HK-2 (cell line): ENCODE results near the gene CSRP2.

Experiments used
- DNase-seq: peaks from one replicate; pipeline ENCODE4 v3.0.0-alpha.2; 2018; ENCODE audit not compliant: unreplicated experiment

CSRP2 gene

DNA sequence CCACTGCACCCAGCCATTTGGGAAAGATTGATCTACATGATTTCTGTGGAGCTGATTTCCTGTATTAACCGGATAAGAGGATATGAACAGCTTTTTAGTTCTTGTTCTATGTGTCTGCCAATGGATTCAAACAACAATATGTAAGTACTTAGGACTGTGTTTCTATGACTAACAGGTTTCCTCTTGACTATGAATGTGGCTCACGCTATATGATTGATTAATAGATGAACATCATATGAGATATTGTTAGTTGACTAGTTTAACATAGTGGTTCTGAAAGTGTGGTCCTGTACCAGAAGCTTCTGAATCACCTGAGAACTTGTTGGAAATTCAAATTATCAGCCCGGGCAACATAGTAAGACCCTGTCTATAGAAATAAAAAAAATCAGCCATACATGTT, 12.8 kb upstream of the CSRP2 start:
- DNase-seq: no peak

DNA sequence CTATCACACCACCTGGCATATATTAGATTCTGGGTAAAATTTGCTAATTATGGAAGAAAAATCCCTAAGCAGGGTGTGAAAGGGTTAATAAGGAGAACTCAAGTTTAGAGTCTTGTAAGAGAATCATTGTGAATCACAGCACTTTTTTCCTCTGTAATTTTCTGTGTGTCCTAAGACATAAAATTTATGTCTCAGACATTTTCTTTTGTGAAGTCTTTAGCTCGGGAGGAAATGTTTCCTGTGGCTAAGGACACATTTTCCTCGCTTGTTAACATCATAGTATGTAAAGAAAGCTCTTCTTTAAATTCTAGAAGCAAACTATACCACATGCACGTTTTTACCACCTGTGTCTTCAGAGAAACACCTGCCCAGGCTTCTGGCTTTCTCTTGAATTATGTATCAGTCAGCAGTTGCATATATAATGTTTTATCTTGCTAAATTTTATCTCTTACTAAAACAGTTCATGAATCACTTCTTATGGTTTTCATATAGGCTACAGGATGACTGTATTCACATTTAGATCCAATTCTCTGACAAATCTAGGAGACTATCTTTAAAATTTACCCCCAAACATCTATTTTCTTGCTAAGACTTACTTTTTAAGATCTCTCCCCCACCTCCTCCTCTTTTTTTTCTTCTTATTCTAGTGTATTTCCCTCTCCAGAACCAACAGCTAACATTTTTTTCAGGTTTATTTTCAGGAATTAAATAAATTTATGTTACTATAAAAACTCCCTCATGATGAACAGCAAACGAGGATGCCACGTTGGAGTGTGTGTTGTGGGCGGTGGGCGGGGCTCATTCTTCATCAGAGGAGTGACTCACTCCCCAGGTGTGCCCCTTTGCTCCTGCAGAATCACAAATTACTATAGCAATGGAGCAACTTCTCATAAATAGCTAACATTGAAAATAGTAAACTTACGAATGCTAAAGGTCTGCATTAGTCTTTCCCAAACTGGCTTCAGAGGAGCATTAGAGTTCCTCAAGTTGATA, 11.6 kb upstream of the CSRP2 start:
- no peak for DNase-seq

DNA sequence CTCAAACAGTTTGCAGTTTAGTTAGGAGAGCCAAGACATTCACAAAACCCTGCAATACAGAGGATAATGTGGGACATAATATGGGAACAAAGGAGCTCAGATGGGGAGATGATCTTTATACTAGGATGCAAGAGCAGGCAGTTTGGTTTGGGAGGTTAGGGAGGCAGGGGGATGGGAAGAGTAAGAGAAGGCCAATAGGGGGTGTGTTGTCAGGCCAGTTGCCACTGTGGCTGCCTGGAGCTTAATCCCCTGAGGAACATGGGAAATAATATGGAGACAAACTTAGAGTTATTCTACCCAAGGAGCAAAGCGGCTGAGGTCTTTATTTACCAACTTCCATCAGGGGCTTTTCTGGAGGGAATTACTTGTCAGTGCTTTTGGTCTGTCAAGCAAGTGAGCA, 10.0 kb upstream of the CSRP2 start:
- DNase-seq: no peak

DNA sequence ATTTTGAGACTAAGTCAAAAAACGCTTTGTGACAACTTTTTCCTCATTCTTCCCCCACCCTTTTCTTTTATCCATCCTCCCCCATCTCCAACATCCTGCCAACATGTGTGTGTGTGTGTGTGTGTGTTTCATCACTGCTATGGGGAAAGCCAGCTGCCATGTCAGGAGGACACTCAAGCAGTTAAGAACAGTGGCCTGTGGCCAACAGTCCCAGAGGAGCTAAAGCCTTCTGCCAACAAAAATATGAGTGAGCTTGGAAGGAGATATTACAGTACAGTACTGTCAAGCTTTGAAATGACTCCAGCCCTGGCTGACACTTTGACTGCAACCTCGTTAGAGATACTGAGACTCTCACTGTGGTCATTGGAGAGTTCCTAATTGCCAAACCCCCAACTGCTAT, 5.0 kb upstream of the CSRP2 start:
- no peak for DNase-seq

DNA sequence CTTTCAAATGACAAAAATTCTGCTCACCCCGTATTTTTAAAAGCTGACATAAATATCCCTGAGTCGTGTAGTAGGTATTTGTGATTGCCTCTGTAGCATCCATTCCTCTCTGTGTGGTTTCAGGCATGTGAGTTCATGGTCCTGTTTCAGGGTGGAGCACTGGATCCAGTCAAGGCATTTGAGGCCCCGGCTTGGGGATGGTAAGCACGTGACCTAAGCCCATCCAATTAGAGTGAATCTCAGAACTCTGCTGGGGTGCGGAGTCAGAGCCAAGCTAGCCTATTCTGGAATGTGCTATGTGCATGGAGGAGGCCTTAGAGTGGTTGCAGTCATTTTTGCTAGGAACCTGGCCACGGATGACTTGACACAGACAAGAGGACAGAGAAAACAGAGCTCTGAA, 4.3 kb upstream of the CSRP2 start:
- peak; percentile 66 for DNase-seq

DNA sequence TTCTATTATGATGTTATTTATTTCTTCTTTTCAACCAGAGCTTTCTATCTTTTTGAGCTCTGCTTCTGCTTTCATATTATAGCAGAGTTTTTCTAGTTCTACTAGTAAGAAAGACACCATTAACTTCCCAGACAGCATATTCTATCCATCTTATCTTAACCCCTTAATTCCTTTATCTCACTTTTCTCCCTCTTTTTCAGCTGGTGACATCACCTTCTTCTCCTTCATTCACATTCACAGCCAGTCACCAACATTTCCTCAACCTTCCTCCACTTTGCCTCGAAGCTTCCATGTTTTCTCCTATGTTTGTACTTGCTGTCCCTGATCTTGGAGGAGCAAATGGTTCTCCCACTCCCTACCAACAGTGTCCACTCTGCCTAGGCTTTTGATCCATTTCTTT, 3.5 kb upstream of the CSRP2 start:
- DNase-seq: no peak

DNA sequence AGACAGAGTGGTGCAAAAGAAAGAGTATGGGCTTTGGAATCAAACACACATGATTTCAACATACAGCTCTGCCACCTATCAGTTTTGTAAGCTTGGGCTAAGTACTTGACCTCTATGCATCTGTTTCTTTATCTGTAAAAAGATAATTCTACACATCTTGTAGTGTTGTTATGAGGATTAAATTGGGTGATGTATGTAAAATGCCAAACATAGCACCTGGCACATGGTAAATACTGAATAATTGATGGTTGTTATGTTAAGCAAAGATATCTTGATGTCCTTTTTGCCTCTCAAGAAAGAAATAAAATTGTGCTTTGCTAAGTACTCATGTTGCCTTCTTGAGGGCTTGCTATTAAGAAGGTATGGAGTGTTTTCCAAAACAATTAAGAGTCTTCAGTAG, 2.3 kb upstream of the CSRP2 start:
- DNase-seq: no peak

DNA sequence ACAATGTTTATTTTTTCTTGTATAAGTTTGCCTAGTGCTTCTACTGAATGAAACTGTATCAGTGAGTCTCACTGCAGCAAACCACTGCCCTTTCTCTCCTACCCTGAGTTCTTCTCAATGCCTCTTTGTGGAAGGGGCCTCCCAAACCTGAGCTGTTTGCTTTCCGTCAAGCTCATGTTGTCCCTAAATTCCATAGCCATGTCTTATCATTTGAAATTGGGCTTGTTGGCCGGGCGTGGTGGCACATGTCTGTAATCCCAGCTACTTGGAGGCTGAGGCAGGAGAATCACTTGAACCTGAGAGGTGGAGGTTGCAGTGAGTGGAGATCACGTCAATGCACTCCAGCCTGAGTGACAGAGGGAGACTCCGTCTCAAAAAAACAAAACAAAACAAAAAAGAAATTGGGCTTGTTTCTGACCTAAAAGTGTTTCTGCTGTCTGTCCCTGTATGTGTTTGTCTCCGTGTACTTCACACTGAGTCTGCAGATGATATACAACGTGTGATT, 1.8 kb upstream of the CSRP2 start:
- DNase-seq: no peak

DNA sequence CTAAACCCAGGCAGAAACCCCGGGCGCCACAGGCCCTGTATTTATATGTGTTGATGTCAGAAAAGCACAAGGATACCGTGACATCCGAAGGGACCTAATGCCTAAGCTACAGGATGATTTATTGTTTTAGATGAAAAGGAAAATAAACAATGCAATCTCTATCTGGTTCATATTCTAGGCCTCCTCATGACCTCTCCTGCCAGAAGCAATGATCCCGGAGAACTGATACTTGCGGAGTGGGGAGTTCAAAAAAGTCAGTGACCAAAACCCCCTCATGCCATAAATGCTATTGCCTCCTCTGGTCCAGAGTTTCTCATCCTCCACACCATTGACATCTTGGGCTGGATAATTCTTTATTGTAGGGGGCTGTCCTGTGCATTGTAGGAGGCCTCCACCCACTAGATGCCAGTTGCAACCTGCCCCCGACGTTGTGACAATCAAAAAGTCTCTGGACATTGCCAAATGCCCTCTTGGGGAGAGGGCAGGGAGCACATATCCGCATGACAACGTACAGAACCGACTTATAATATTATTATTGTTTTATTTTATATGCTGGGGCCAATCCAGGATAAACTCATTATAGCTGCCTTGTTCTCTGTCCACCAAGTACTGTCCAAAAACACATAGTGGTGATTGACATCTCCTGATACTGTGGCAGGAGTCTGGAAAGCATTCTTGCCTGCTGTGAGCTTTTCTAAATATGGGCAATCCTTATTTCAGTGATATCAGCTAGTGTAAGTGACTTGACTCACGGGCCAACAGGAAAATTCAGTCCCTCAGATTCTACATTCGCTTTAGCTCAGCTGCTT, 1.1 kb upstream of the CSRP2 start:
- no peak for DNase-seq

DNA sequence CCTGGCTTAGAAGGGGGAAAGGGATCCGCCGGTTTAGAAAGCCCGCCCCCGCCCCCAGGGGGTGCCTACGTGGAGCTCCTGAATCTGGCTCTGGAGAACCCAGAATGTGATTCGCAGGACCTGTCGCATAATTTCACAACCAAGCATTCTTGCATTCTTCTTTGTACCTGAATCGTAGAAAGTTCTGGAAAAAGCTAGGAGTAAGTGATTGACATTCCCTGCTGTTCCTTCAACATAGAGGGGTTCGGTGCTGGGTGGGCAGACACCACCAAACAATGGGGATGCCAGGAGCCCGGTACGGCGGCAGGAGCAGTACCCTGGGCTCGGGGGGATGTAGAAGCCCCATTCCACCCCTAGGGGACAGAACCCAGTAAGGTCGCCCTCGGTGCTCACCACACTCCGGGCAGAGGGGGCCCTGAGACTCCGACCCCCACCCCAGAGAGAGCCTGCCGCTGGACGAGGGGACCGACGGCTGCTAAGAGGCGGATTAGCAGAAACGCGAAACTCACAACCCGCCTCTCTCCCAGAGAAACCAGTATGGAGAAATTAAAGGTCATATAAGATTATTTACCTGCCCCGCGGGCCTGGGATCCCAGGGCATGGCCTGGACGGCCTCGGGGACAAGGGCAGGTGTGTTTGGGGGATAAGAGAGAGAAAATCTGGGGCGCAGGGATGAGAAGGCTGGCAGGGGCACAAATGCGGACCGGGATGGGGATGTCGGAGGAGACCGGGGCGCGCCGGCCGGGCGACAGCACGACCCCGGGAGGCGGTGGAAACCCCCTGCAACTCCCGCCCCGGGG, 520 bp downstream of the CSRP2 start:
- peak; percentile 51 for DNase-seq

DNA sequence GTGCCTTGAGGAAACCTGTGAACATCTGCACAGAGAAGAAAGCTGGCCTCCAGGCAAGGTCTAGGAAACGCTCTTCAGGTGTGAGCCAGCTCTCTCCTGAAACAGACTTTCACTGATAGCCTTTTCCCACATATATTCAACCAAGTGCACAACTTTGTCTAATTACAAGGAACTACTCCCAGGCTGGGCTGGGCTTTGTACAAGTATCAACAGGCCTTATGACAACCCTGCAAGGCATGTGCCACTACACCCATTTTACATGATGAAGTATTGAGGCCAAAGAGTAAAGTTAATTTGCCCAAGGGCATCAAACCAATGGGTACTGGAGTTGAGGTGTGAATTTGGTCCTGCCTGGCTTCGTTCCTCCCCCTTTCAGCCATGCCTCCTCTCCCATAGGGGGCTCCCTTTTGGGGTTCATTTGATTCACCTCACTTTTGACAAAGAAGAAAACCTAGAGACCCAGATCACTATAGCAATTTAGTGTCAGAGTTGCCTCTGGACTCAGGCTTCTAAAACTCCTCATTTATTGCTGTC, 2.1 kb downstream of the CSRP2 start:
- no peak for DNase-seq

DNA sequence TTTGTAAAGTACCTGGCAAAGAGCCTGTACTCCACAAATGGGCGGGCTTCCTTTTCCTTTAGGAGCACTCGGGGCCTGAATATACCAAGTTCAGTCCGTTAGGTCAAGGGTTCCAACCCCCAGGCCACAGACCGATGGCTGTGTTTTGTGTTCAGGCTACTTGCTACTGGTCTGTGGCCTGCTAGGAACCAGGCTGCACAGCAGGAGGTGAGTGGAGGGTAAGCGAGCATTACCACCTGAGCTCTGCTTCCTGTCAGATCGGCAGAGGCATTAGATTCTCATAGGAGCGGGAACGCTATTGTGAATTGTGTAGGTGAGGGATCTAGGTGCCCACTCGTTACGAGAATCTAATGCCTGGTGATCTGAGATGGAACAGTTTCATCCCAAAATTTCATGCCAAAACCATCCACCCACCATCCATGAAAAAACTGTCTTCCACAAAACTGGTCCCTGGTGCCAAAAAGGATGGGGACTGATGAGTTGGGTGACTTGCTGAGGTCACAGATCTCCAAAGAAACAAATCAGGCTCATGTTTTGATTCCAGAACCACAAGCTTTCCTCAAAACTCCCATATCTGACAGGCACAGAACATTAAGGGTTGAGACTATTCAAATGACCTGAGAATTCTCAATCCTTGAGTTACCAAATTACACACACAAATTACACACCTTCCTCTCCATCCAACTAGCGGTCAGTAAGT, 4.2 kb downstream of the CSRP2 start:
- no peak for DNase-seq

DNA sequence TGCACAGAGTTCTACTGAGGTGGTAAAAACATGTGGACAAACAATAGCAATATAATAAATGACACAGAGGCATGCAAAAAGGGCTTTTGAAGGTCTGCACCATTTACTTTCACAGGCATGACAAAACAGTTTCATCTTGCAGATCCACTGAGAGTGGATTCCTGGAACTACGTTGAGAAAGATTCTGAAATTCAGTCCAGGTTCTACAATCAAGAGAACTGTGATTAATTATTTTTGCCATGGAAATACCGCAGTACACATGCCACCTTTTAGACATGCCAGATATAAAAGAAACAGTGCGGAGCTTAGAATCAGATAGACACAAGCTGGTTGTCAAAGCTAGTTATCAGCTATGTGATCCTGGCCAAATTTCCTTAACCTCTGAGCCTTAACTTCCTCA, 4.8 kb downstream of the CSRP2 start:
- DNase-seq: no peak

DNA sequence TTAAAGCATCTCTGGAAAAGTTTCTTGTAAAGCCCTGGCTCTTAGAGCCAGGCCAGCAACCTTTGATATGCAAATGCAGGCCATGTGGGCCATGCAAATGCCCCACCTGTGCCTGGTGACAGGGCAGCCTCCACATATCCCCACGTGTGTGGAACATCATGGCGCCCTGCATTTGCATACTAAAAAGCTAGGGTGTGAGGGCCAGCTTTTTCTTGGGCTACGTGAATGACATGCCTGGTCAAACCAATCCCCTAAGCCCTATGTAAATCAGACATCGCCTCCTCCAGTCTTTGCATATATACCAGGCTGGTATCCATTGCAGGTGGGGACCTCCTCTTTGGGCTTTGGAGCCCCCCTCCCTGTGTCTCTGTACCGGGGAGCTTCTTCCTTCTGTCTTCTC, 6.4 kb downstream of the CSRP2 start:
- no peak for DNase-seq

DNA sequence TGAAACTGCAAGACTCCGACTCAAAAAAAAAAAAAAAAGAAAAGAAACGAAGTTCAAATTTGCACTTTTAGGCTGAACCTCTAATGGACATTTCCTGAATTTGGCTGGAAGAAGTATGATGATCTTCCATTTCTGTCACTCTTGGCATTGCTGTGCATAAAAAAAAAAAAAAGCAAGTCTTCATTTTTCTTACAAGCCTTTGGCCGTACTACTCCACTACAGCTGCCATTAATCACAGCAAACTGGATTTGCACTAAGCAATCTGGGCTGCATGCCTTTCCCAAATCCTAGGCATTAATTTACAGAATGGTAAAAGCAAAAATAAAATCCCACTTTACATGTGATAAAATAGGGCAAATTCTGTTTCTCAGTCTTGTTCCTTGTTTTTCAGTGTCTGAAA, 7.1 kb downstream of the CSRP2 start:
- DNase-seq: no peak

DNA sequence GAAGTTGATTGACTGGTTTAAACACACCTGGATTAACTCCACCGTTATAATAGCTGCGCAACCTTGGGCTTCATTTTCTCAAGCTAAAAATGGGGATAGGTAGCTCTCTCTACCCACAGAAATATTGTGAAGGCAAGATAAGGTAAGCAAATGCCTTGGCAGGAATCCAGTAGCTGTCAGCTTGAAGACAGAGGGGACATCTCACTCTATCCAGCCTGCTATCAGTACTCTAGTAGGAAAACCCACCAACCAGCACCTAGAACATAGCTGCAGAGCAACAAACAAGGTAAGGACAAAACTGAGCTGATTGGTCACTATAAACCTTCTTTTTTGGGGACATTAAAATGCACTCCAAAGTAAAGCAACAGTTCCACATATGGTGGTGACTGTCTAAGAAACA, 7.7 kb downstream of the CSRP2 start:
- no peak for DNase-seq

DNA sequence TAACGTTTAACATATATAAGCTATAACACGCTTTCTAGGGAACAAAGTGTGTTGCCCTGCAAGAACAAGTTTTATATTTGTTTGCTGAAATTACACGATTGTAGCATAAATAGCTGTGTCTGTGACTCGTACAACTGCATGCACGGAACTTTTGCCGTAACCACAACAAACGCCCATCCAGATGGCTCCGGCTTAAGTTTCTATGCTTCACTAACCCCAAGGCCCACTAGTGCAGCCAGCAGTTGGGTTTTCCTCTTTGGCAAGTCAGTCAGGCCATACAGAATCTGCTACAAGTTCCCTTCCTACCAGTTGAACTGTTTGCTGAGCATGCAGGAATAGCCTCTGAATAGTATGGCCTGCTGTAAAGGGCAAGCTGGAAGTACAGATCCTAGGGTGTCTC, 12.1 kb downstream of the CSRP2 start:
- no peak for DNase-seq

DNA sequence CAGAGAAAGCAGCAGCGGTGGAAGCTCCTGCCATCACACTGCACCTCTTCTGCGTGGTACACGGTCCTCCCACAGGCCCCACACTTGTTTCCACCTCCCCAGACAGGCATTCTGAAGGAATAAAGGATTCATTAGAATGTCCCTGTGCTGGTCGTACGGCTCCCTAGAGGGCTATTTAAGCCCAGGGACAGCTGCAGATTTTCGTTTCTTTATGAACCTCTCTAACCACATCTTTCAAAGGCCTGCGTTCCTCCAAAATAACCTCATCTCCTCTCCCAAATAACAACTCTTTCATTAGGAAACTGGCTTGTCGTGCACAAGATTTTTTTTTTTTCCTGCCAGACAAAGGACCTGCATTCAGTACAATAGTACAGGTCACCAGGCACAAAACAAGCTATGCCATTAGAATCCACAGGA, 12.7 kb downstream of the CSRP2 start:
- no peak for DNase-seq

DNA sequence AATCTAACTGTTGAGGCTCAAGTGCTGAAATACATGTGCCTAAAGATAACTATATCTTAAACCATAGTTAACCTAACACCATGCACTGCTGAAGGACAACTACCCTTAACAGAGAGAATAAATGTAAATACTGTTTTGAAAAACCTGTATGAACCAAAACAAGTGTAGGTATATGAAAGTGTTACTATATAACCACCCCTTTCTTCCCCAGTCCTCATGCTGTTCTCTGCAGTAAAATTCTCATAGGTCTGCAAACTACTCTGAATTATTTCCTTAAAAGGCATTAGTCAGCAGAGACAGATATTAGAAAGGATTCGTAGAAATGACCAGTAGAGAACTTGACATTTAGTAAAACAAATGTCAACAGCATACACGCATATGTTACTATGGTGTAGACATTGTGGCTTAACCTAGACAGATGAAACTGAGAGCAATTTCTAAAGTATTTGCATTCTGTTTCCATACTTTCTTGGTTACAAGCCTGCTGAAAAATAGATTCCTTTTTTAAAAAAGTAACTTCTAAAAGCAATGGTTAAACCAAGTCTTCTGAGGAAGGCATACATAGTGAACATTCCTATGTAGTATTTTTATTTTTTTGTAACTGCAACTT, 13.9 kb downstream of the CSRP2 start:
- DNase-seq: no peak

DNA sequence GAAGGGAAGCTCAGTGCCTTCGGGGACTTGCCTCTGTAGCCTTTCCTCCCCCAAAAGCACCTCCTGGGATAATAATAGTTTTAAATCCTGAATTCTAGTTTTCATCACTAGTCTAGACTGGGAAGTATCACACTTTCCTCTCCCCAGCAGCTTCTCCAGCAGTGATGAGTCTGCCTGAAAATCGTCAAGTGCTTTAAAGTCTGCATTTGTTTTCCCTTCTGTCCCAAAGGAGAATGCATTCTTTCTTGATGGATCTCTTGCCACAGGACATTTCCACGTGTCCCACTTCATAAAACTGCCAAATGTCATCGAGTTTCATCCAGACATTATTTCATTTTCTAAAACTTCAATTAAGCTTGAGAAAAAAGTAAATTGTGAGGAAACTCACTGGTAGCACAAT, 15.0 kb downstream of the CSRP2 start:
- no peak for DNase-seq
